ENCODE data around the gene TADA2B. TPM values are rescaled to one million over a fixed set of nuclear protein-coding genes. Genes with fewer than 3 reads are reported as not detected.

Gene TADA2B
- total and polyA plus RNA-seq, 8 donors = 9.6 to 26.2 (median 17.9) TPM

DNA sequence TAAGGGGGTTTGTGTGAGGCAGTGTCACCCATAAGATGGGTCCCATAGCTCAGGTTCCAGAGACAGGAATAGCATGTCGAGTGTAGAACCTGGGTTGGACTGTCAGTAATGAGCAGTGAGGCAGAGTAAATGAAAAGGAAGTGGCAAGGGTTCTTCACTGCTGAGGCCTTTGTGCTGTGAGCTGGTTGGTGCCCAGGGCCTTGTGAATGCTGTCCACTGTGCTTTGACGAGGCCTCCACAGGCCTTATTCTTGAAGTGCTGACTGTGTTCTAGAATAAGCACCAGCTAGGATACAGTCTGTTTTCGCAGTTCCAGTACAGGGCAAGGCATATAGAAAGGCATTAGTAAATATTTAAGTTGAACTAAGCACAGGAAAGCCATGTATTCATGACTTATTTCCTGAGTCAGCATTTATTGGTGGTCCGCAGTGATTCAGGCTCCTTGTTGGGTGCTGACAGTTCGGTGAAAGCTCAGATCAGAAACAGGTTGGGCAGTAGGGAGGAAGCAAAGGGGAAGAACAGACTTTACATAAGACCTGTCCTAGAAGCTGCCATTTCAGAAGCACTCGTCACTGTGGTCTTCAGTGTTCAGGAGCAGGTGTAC lies 25.6 kb upstream of the TADA2B start:
- 91 to 97% methylated on average over 6 of the region's 6 CpGs for WGBS, 2 donors
- peaks cover 0 to 31% (median 0%) of the 10 kb centered on the region in 3 donors for H3K36me3 ChIP-seq
- intact Hi-C loops (cut with DNase I) = no loop called here
- H3K4me1 ChIP-seq = no peaks in the 10 kb centered on the region
- H3K27ac ChIP-seq = no peak overlapping the region
- TF ChIP-seq, protein P1, sequence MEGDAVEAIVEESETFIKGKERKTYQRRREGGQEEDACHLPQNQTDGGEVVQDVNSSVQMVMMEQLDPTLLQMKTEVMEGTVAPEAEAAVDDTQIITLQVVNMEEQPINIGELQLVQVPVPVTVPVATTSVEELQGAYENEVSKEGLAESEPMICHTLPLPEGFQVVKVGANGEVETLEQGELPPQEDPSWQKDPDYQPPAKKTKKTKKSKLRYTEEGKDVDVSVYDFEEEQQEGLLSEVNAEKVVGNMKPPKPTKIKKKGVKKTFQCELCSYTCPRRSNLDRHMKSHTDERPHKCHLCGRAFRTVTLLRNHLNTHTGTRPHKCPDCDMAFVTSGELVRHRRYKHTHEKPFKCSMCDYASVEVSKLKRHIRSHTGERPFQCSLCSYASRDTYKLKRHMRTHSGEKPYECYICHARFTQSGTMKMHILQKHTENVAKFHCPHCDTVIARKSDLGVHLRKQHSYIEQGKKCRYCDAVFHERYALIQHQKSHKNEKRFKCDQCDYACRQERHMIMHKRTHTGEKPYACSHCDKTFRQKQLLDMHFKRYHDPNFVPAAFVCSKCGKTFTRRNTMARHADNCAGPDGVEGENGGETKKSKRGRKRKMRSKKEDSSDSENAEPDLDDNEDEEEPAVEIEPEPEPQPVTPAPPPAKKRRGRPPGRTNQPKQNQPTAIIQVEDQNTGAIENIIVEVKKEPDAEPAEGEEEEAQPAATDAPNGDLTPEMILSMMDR (IDR thresholded peaks at IDR 0.05) = no peak
- ATAC-seq = no peak
- peak in 1 of 6 donors; percentile 6 for DNase-seq
- H3K27me3 ChIP-seq = no peaks in the 10 kb centered on the region
- no peaks in the 10 kb centered on the region for H3K9me3 ChIP-seq
- H3K4me3 ChIP-seq = no peak overlapping the region
- no peak for FAIRE-seq

DNA sequence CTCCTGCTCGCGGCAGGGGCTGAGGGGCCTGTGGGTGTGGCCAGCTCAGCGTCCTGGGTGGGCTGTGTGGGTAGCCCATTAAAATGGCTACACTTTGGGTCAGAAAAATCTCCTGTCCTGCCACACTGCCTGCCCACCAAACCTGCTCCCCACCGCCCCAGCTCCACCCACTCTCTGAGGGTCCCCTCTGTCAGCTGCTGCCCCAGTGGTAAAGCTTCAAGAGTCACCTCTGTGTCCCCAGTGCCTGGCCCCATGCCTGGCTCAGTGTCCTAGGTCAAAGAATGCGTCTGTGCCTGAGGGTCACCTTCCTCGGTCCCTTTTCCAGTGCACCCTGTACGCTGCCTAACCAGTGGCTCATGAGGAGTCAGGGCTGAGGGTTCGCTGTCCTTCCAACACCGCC lies 24.9 kb upstream of the TADA2B start:
- Histone ChIP-seq H3K4me3 (no peak overlapping the region), H3K4me1 (no peaks in the 10 kb centered on the region), H3K27me3 (no peaks in the 10 kb centered on the region), H3K27ac (no peak overlapping the region), H3K9me3 (no peaks in the 10 kb centered on the region), H3K36me3 (peaks cover 0 to 31% (median 0%) of the 10 kb centered on the region in 3 donors)
- no peak for ATAC-seq
- 93 to 99% methylated on average over 9 of the region's 9 CpGs for WGBS, 2 donors
- no peak for DNase-seq
- FAIRE-seq = no peak
- TF ChIP-seq, protein P1 (IDR thresholded peaks at IDR 0.05) = no peak
- intact Hi-C loops (cut with DNase I) = no loop called here

DNA sequence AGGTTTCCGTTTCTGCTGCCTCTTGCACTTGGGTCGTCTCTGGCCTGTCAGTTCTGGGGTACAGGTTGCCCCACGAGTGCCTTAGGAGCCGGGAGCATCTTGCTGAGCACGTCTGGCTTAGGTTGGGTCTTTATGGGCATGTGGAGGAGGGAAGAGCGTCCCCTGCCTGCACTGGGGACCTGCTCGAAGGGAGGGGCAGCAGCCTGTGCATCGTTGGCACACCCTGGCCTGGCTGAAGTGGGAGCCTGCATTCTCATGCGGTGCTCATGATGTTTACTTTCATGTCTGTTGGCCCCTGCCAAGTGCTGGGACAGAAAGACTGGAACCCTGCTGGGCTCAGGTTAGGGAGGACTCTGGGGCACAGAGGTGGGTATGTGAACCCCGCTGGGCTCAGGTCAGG lies 23.8 kb upstream of the TADA2B start:
- Histone ChIP-seq H3K27me3 (no peaks in the 10 kb centered on the region), H3K4me3 (no peak overlapping the region), H3K4me1 (no peaks in the 10 kb centered on the region), H3K27ac (no peak overlapping the region), H3K9me3 (no peaks in the 10 kb centered on the region), H3K36me3 (peaks cover 0 to 31% (median 0%) of the 10 kb centered on the region in 3 donors)
- 86 to 95% methylated on average over 10 of the region's 10 CpGs for WGBS, 2 donors
- TF ChIP-seq, protein P1 (IDR thresholded peaks at IDR 0.05) = no peak
- ATAC-seq = no peak
- no peak for FAIRE-seq
- intact Hi-C loops (cut with DNase I) = no loop called here
- DNase-seq = no peak

DNA sequence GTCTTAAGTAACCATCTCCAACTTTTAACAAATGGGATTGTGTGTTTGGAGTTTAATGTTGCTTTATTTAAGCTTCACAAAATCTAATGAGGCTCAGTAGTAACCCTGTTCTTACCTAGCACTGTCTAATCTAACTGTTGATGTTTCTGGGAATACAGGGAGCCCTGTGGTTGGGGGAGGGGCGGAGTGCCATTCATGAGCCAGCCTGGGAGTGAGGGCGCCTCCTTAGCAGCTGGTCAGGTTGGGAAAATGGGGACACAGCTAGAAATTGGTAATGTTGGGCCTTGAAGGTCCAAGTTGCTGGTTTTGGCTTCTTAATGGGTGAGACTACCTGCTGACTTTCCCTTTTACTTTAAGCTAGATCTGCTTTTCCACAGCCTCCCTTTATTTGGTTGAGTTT lies 22.9 kb upstream of the TADA2B start:
- FAIRE-seq (no peak), ATAC-seq (no peak), DNase-seq (no peak)
- Histone ChIP-seq H3K4me3 (no peak overlapping the region), H3K4me1 (no peaks in the 10 kb centered on the region), H3K27ac (no peak overlapping the region), H3K27me3 (no peaks in the 10 kb centered on the region), H3K36me3 (peaks cover 0 to 29% (median 0%) of the 10 kb centered on the region in 3 donors), H3K9me3 (no peaks in the 10 kb centered on the region)
- TF ChIP-seq, protein P1 (IDR thresholded peaks at IDR 0.05) = no peak
- intact Hi-C loops (cut with DNase I) = no loop called here
- WGBS, 2 donors = 93 to 100% methylated on average over 2 of the region's 2 CpGs

DNA sequence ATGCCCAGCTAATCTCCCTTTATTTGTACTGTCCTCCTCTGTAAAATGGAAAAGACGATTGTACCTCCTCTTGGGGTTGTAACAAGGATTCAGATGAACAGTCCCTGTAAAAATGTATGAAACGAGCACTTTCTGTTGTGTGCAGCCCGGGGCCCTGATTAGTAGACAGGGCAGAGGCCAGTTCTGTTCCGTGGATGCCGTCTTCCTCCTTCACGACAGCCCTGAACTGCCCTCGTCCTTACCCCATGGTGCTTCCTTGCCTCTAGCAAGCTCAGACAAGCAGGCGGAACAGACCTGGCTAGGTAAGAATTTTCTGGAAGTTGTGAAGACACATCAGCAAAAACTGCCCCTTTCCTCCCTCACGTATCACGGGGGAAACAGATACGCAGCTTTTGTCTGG lies 22.3 kb upstream of the TADA2B start:
- no peaks in the 10 kb centered on the region for H3K4me1 ChIP-seq
- WGBS, 2 donors = 93% methylated on average over 11 of the region's 11 CpGs
- no peak overlapping the region for H3K27ac ChIP-seq
- H3K4me3 ChIP-seq = no peak overlapping the region
- no peaks in the 10 kb centered on the region for H3K27me3 ChIP-seq
- no peak for ATAC-seq
- peaks cover 0 to 24% (median 0%) of the 10 kb centered on the region in 3 donors for H3K36me3 ChIP-seq
- no peak for FAIRE-seq
- H3K9me3 ChIP-seq = no peaks in the 10 kb centered on the region
- DNase-seq = no peak
- intact Hi-C loops (cut with DNase I) = no loop called here
- TF ChIP-seq, protein P1 (IDR thresholded peaks at IDR 0.05) = no peak

All from pancreas (tissue), 10 donors.